Fibroblast of lung (primary cell): ENCODE data around the gene LZTS2.
A peak's percentile ranks its signal among the peaks of the same experiment; 100 is the strongest.

Source experiments
- EZH2 ChIP-seq: IDR thresholded peaks from 2 replicates; pipeline ENCODE4 v1.5.1; 2012; ENCODE audit warnings: low read length, control low read depth, mild to moderate bottlenecking; ENCODE audit errors: missing control alignments
- TF ChIP-seq, protein P1 (sequence below), 2 donors: IDR thresholded peaks in 1 of 2; conservative IDR thresholded peaks in 1 of 2; 1 replicate in 1 of 2; 2 replicates in 1 of 2; pipeline ENCODE4 v1.5.1; 2011 to 2012; ENCODE audit warnings: low read length in 2 of 2, control low read depth in 1 of 2, inconsistent platforms in 1 of 2, low read depth in 1 of 2, mild to moderate bottlenecking in 1 of 2

DNA sequence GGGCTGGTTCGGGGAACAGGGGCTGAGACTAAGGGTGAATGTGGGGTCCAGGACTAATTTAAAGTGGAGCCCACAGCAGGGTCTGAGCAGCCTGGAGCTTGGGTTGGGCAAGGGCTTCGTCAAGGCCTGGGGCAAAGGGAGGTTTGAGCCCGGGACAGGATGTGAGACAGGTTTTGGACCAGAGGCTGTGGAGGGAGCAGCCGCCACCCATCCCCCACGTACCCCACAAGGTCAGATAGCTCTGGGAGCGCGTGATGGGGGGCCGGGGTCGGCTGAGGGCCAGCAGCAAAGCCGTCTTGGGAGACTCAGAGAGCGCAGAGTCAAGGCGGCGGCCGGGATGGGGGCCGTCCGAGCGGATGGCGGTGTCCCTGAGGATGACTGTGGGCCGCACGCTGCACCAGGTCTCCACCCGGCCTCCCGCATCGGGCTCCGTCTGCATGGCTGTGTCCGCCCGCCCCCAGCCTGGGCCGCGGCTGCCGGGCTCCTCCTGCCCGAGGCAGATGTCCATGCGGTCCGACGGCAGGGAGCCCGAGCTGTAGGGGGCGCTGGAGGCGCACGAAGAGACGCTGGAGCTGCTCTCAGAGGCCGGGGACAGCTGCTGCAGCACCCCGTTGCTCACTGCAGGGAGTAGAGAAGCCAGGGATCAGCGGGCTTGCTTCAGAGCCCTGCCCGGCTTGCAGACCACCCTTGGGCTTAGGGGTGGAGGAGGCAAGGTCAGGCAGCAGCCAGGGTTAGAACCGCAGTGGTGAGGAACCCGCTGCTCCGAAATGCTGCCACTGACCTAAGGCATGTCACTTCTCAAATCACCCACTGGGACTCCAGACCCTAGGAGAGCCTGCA lies 19.2 kb downstream of the LZTS2 start:
- TF ChIP-seq, protein P1, sequence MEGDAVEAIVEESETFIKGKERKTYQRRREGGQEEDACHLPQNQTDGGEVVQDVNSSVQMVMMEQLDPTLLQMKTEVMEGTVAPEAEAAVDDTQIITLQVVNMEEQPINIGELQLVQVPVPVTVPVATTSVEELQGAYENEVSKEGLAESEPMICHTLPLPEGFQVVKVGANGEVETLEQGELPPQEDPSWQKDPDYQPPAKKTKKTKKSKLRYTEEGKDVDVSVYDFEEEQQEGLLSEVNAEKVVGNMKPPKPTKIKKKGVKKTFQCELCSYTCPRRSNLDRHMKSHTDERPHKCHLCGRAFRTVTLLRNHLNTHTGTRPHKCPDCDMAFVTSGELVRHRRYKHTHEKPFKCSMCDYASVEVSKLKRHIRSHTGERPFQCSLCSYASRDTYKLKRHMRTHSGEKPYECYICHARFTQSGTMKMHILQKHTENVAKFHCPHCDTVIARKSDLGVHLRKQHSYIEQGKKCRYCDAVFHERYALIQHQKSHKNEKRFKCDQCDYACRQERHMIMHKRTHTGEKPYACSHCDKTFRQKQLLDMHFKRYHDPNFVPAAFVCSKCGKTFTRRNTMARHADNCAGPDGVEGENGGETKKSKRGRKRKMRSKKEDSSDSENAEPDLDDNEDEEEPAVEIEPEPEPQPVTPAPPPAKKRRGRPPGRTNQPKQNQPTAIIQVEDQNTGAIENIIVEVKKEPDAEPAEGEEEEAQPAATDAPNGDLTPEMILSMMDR (conservative IDR thresholded peaks at IDR 0.05 in 1 of 2, IDR thresholded peaks at IDR 0.05 in 1 of 2; ENCODE audit: low read depth in 1 of 2, low read length in 2 of 2), result peak; percentile 65 to 75
- TF ChIP-seq EZH2, result no peak
